IPS-18a (cell line): ENCODE results near the gene ANKRD44.

Experiments
- H3K27ac ChIP-seq: one replicate; pipeline ENCODE4 v1.5.1; 2013; ENCODE audit warnings: low read length
- H3K27me3 ChIP-seq: one replicate; pipeline ENCODE4 v1.6.1; 2013; ENCODE audit warnings: mild to moderate bottlenecking, low read length; ENCODE audit not compliant: control insufficient read depth, insufficient read depth
- H3K36me3 ChIP-seq: one replicate; pipeline ENCODE4 v1.6.1; 2013; ENCODE audit warnings: low read depth, low read length; ENCODE audit not compliant: control insufficient read depth
- H3K4me1 ChIP-seq: one replicate; pipeline ENCODE4 v1.6.1; 2013; ENCODE audit warnings: low read depth, low read length; ENCODE audit not compliant: control insufficient read depth
- H3K4me3 ChIP-seq: one replicate; pipeline ENCODE4 v1.5.1; 2013; ENCODE audit warnings: low read length
- H3K9ac ChIP-seq: one replicate; pipeline ENCODE4 v1.6.1; 2013; ENCODE audit warnings: mild to moderate bottlenecking, low read length, moderate library complexity
- H3K9me3 ChIP-seq: one replicate; pipeline ENCODE4 v1.6.1; 2013; ENCODE audit warnings: low read depth, low read length; ENCODE audit not compliant: control insufficient read depth

Gene ANKRD44

GRCh38 chr2:197179744-197180498, 130.7 kb downstream of the ANKRD44 start:
- no peak overlapping the region for H3K4me3 ChIP-seq
- H3K36me3 ChIP-seq, result no peaks in the 10 kb centered on the region
- H3K27ac ChIP-seq, result no peak overlapping the region
- H3K4me1 ChIP-seq, result no peaks in the 10 kb centered on the region
- no peak overlapping the region for H3K9ac ChIP-seq
- no peaks in the 10 kb centered on the region for H3K27me3 ChIP-seq
- H3K9me3 ChIP-seq, result no peaks in the 10 kb centered on the region

- H3K9me3 ChIP-seq, result no peaks in the 10 kb centered on the region
- H3K4me3 ChIP-seq, result no peak overlapping the region
- H3K4me1 ChIP-seq, result no peaks in the 10 kb centered on the region
- no peak overlapping the region for H3K27ac ChIP-seq
- no peak overlapping the region for H3K9ac ChIP-seq
- no peaks in the 10 kb centered on the region for H3K36me3 ChIP-seq
- no peaks in the 10 kb centered on the region for H3K27me3 ChIP-seq
Observed at GRCh38 chr2:197176522-197176921, 134.1 kb downstream of the ANKRD44 start.

GRCh38 chr2:197174539-197175094, 136.0 kb downstream of the ANKRD44 start:
- Histone ChIP-seq H3K36me3 (no peaks in the 10 kb centered on the region), H3K27ac (no peak overlapping the region), H3K4me3 (no peak overlapping the region), H3K27me3 (no peaks in the 10 kb centered on the region), H3K4me1 (no peaks in the 10 kb centered on the region), H3K9me3 (no peaks in the 10 kb centered on the region), H3K9ac (no peak overlapping the region)

GRCh38 chr2:197171582-197171981, 139.0 kb downstream of the ANKRD44 start:
- no peaks in the 10 kb centered on the region for H3K4me1 ChIP-seq
- H3K9me3 ChIP-seq, result no peaks in the 10 kb centered on the region
- no peak overlapping the region for H3K9ac ChIP-seq
- H3K36me3 ChIP-seq, result no peaks in the 10 kb centered on the region
- H3K27me3 ChIP-seq, result no peaks in the 10 kb centered on the region
- H3K27ac ChIP-seq, result no peak overlapping the region
- H3K4me3 ChIP-seq, result no peak overlapping the region

- H3K27ac ChIP-seq, result no peak overlapping the region
- no peak overlapping the region for H3K9ac ChIP-seq
- no peaks in the 10 kb centered on the region for H3K4me1 ChIP-seq
- no peak overlapping the region for H3K4me3 ChIP-seq
- H3K27me3 ChIP-seq, result no peaks in the 10 kb centered on the region
- no peaks in the 10 kb centered on the region for H3K9me3 ChIP-seq
- H3K36me3 ChIP-seq, result no peaks in the 10 kb centered on the region
Observed at GRCh38 chr2:197170208-197170607, 140.4 kb downstream of the ANKRD44 start.

GRCh38 chr2:197168705-197169104, 141.9 kb downstream of the ANKRD44 start:
- no peak overlapping the region for H3K4me3 ChIP-seq
- H3K27ac ChIP-seq, result no peak overlapping the region
- no peaks in the 10 kb centered on the region for H3K4me1 ChIP-seq
- H3K9ac ChIP-seq, result no peak overlapping the region
- no peaks in the 10 kb centered on the region for H3K9me3 ChIP-seq
- H3K27me3 ChIP-seq, result no peaks in the 10 kb centered on the region
- no peaks in the 10 kb centered on the region for H3K36me3 ChIP-seq

- H3K4me1 ChIP-seq, result no peaks in the 10 kb centered on the region
- no peak overlapping the region for H3K9ac ChIP-seq
- H3K27ac ChIP-seq, result no peak overlapping the region
Observed at GRCh38 chr2:197167608-197168314, 142.8 kb downstream of the ANKRD44 start.

GRCh38 chr2:197165020-197165419, 145.6 kb downstream of the ANKRD44 start:
- H3K9ac ChIP-seq, result no peak overlapping the region
- H3K4me1 ChIP-seq, result no peaks in the 10 kb centered on the region
- peak overlapping the region; percentile 15 for H3K4me3 ChIP-seq
- no peaks in the 10 kb centered on the region for H3K36me3 ChIP-seq
- no peaks in the 10 kb centered on the region for H3K9me3 ChIP-seq
- no peaks in the 10 kb centered on the region for H3K27me3 ChIP-seq
- H3K27ac ChIP-seq, result no peak overlapping the region

More at GRCh38 chr2:197167608-197168314, 142.8 kb downstream of the ANKRD44 start:
- no peaks in the 10 kb centered on the region for H3K27me3 ChIP-seq
- H3K36me3 ChIP-seq, result no peaks in the 10 kb centered on the region
- no peak overlapping the region for H3K4me3 ChIP-seq
- no peaks in the 10 kb centered on the region for H3K9me3 ChIP-seq

GRCh38 chr2:197164141-197164754, 146.3 kb downstream of the ANKRD44 start:
- Histone ChIP-seq H3K36me3 (no peaks in the 10 kb centered on the region), H3K4me3 (peak overlapping the region; percentile 15), H3K9ac (peak overlapping the region; percentile 58), H3K27me3 (no peaks in the 10 kb centered on the region), H3K27ac (no peak overlapping the region), H3K4me1 (no peaks in the 10 kb centered on the region), H3K9me3 (no peaks in the 10 kb centered on the region)

GRCh38 chr2:197163712-197164140, 146.9 kb downstream of the ANKRD44 start:
- no peak overlapping the region for H3K27ac ChIP-seq
- no peaks in the 10 kb centered on the region for H3K4me1 ChIP-seq
- H3K36me3 ChIP-seq, result no peaks in the 10 kb centered on the region
- no peaks in the 10 kb centered on the region for H3K27me3 ChIP-seq
- peak overlapping the region; percentile 15 for H3K4me3 ChIP-seq
- no peaks in the 10 kb centered on the region for H3K9me3 ChIP-seq
- H3K9ac ChIP-seq, result peak overlapping the region; percentile 58

GRCh38 chr2:197161774-197162173, 148.8 kb downstream of the ANKRD44 start:
- H3K9ac ChIP-seq, result no peak overlapping the region
- no peak overlapping the region for H3K27ac ChIP-seq
- H3K27me3 ChIP-seq, result no peaks in the 10 kb centered on the region
- H3K9me3 ChIP-seq, result no peaks in the 10 kb centered on the region
- no peaks in the 10 kb centered on the region for H3K36me3 ChIP-seq
- no peak overlapping the region for H3K4me3 ChIP-seq
- H3K4me1 ChIP-seq, result no peaks in the 10 kb centered on the region
